B cell (primary cell): Measurements from ENCODE around the gene TFDP1. TPM values are rescaled to one million over a fixed set of nuclear protein-coding genes. Genes with fewer than 3 reads are reported as not detected.

Source experiments
- ATAC-seq: fragments of 200-7000 bp; cut with Tn5 transposase; one replicate; pipeline ENCODE4 v1.10.0; 2021; ENCODE audit warnings: low read depth, mild to moderate bottlenecking, moderate number of reproducible peaks, moderate library complexity
- CTCF ChIA-PET: fragments of 350-600 bp; sonication (Branson Sonifier 250); formaldehyde crosslinking; loops from one replicate; lab custom pipeline; 2021; ENCODE audit warnings: antibody characterized with exemption, inconsistent platforms; lab: Charles Lee
- POLR2A ChIA-PET: fragments of 350-600 bp; sonication (Branson Sonifier 250); formaldehyde crosslinking; loops from one replicate; lab custom pipeline; 2021; ENCODE audit warnings: antibody characterized with exemption; lab: Charles Lee
- DNase-seq: peaks from one replicate; pipeline ENCODE4 v3.0.0; 2013
- H2AFZ ChIP-seq: 2 replicates; pipeline ENCODE4 v1.6.1; 2012; ENCODE audit warnings: mild to moderate bottlenecking, low read depth, low read length; ENCODE audit not compliant: insufficient read depth, poor library complexity, severe bottlenecking
- H3K27ac ChIP-seq, 2 donors: 1 replicate in 1 of 2; 2 replicates in 1 of 2; pipeline ENCODE4 v1.5.1; 2012 to 2013; ENCODE audit warnings: low read length in 2 of 2, mild to moderate bottlenecking in 2 of 2, moderate library complexity in 1 of 2
- H3K27me3 ChIP-seq, 4 experiments: fragments of 200-600 bp in 1 of 4; sonication (generic) in 1 of 4; replicated peaks in 1 of 4; 1 replicate in 2 of 4; 2 replicates in 2 of 4; pipeline versions ENCODE4 v1.6.1 to v1.7.0; 2013 to 2016; ENCODE audit warnings: low read length in 3 of 4, mild to moderate bottlenecking in 2 of 4, mixed read lengths in 1 of 4, moderate library complexity in 1 of 4; ENCODE audit not compliant: insufficient read depth in 4 of 4, control insufficient read depth in 3 of 4; ENCODE audit errors: control extremely low read depth in 1 of 4
- H3K36me3 ChIP-seq, 2 experiments: replicated peaks in 1 of 2; 1 replicate in 1 of 2; 2 replicates in 1 of 2; pipeline versions ENCODE4 v1.6.1 to v1.7.1; 2013; ENCODE audit warnings: low read length in 1 of 2; ENCODE audit not compliant: insufficient read depth in 2 of 2, control insufficient read depth in 1 of 2; ENCODE audit errors: control extremely low read depth in 1 of 2, extremely low read depth in 1 of 2
- H3K4me1 ChIP-seq, 2 donors: fragments of 200-600 bp in 1 of 2; sonication (generic) in 1 of 2; 1 replicate in 1 of 2; 2 replicates in 1 of 2; pipeline versions ENCODE4 v1.5.1 to v1.6.1; 2013 to 2017; ENCODE audit warnings: low read length in 2 of 2; ENCODE audit not compliant: control insufficient read depth in 2 of 2, insufficient read depth in 2 of 2
- H3K4me2 ChIP-seq: replicated peaks from 2 replicates; pipeline ENCODE3; 2012; ENCODE audit warnings: mild to moderate bottlenecking, low read depth, low read length; ENCODE audit not compliant: poor library complexity, severe bottlenecking
- H3K4me3 ChIP-seq, 5 experiments: fragments of 200-600 bp in 1 of 5; sonication (generic) in 1 of 5; 1 replicate in 3 of 5; 2 replicates in 2 of 5; pipeline versions ENCODE4 v1.5.1 to v1.7.0; 2011 to 2016; ENCODE audit warnings: low read length in 4 of 5, mild to moderate bottlenecking in 4 of 5, low read depth in 2 of 5, control low read depth in 1 of 5, moderate library complexity in 1 of 5; ENCODE audit not compliant: insufficient read depth in 1 of 5; ENCODE audit errors: control extremely low read depth in 1 of 5, extremely low read depth in 1 of 5
- H3K79me2 ChIP-seq: fragments of 200-600 bp; sonication (generic); one replicate; pipeline ENCODE4 v1.6.0; 2016; ENCODE audit warnings: low read length; ENCODE audit not compliant: control insufficient read depth, insufficient read depth
- H3K9ac ChIP-seq: fragments of 200-600 bp; sonication (generic); 2 replicates; pipeline ENCODE4 v1.6.1; 2017; ENCODE audit warnings: mild to moderate bottlenecking, low read length, moderate library complexity
- H3K9me3 ChIP-seq, 3 donors: one replicate each; pipeline versions ENCODE4 v1.6.1 to v1.7.1; 2013; ENCODE audit warnings: low read length in 2 of 3; ENCODE audit not compliant: control insufficient read depth in 2 of 3, insufficient read depth in 1 of 3; ENCODE audit errors: control extremely low read depth in 1 of 3
- H4K20me1 ChIP-seq: 2 replicates; pipeline ENCODE4 v1.6.0; 2012; ENCODE audit warnings: mild to moderate bottlenecking, low read length; ENCODE audit not compliant: insufficient read depth, control insufficient read depth, poor library complexity, severe bottlenecking
- H3K27ac Mint-ChIP-seq: one replicate; pipeline ENCODE4 v1.8.0; 2021; ENCODE audit warnings: mixed read lengths
- H3K27me3 Mint-ChIP-seq: one replicate; pipeline ENCODE4 v1.8.0; 2021; ENCODE audit warnings: mixed read lengths
- H3K4me1 Mint-ChIP-seq: one replicate; pipeline ENCODE4 v1.8.0; 2021; ENCODE audit warnings: mixed read lengths
- H3K4me3 Mint-ChIP-seq: one replicate; pipeline ENCODE4 v1.8.0; 2021; ENCODE audit warnings: mixed read lengths
- H3K9me3 Mint-ChIP-seq: one replicate; pipeline ENCODE4 v1.8.0; 2022; ENCODE audit warnings: mixed read lengths; ENCODE audit not compliant: insufficient read depth
- EZH2 ChIP-seq: IDR thresholded peaks from 2 replicates; pipeline ENCODE4 v1.6.1; 2012; ENCODE audit warnings: borderline replicate concordance, low read depth, mild to moderate bottlenecking, moderate library complexity, low read length; ENCODE audit not compliant: insufficient read depth, poor library complexity, severe bottlenecking
- WGBS: methylation state at CpG from one replicate; pipeline ENCODE4 v1.1.5; 2013; ENCODE audit warnings: missing lambda C conversion rate; ENCODE audit not compliant: insufficient coverage; 5-methylcytosine and 5-hydroxymethylcytosine counted together
- intact Hi-C: fragments of 100-400 bp; cut with micrococcal nuclease; formaldehyde crosslinking; loops from one replicate; pipeline ENCODE4 v1.10.0; 2022
- polyA plus RNA-seq: library from polyadenylated mRNA; depleted of rRNA; stranded (reverse); fragments of >200 nt; gene quantifications from 2 replicates; pipeline ENCODE4 v1.2.3, GENCODE V29; 2012
- total RNA-seq, 2 donors: library from RNA; stranded (reverse); fragments of 120-200 nt in 1 of 2; gene quantifications; 1 replicate in 1 of 2; 2 replicates in 1 of 2; pipeline versions ENCODE4 v1.2.3 to v1.2.4, GENCODE V29; 2013 to 2022
- TF ChIP-seq, protein P1 (sequence below): fragments of 200-600 bp; IDR thresholded peaks from one replicate; pipeline ENCODE4 v1.8.0; 2022; ENCODE audit warnings: antibody characterized with exemption, mild to moderate bottlenecking

TFDP1 gene
- total and polyA plus RNA-seq, 2 donors (not counting 1 experiment from before 2014, with no cell fraction given) = 19.1 to 31.1 TPM

- Histone ChIP-seq H3K9me3 (no peaks in the 10 kb centered on the region), H3K36me3 (no peaks in the 10 kb centered on the region), H3K4me2 (no peak overlapping the region), H3K27me3 (peaks cover 0 to 5% (median 2%) of the 10 kb centered on the region in 4 experiments), H2AFZ (no peak overlapping the region), H3K4me1 (peaks cover 0 to 5% of the 10 kb centered on the region in 2 donors), H3K4me3 (no peak overlapping the region), H3K27ac (no peak overlapping the region), H3K79me2 (no peaks in the 10 kb centered on the region), H4K20me1 (no peaks in the 10 kb centered on the region), H3K9ac (no peak overlapping the region)
- ATAC-seq (no peak), DNase-seq (no peak)
- intact Hi-C loops = no loop called here
- POLR2A ChIA-PET = no interaction called here
- Mint-ChIP-seq H3K9me3 (no peaks in the 10 kb centered on the region), H3K4me3 (no peak overlapping the region), H3K27me3 (peaks cover 22% of the 10 kb centered on the region), H3K4me1 (peaks cover 3% of the 10 kb centered on the region), H3K27ac (no peak overlapping the region)
- 84% methylated on average over 17 of the region's 17 CpGs for WGBS
- CTCF ChIA-PET = interaction anchor here (0.7 kb wide), 1 partner anchor 25 kb away, joined by 3 read pairs; no protein-coding TSS in a partner anchor
- no peak for TF ChIP-seq EZH2
- TF ChIP-seq, protein P1, sequence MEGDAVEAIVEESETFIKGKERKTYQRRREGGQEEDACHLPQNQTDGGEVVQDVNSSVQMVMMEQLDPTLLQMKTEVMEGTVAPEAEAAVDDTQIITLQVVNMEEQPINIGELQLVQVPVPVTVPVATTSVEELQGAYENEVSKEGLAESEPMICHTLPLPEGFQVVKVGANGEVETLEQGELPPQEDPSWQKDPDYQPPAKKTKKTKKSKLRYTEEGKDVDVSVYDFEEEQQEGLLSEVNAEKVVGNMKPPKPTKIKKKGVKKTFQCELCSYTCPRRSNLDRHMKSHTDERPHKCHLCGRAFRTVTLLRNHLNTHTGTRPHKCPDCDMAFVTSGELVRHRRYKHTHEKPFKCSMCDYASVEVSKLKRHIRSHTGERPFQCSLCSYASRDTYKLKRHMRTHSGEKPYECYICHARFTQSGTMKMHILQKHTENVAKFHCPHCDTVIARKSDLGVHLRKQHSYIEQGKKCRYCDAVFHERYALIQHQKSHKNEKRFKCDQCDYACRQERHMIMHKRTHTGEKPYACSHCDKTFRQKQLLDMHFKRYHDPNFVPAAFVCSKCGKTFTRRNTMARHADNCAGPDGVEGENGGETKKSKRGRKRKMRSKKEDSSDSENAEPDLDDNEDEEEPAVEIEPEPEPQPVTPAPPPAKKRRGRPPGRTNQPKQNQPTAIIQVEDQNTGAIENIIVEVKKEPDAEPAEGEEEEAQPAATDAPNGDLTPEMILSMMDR = no peak
These were observed 20.1 kb upstream of the TFDP1 start for GRCh38 chr13:113564331-113565023.

DNA sequence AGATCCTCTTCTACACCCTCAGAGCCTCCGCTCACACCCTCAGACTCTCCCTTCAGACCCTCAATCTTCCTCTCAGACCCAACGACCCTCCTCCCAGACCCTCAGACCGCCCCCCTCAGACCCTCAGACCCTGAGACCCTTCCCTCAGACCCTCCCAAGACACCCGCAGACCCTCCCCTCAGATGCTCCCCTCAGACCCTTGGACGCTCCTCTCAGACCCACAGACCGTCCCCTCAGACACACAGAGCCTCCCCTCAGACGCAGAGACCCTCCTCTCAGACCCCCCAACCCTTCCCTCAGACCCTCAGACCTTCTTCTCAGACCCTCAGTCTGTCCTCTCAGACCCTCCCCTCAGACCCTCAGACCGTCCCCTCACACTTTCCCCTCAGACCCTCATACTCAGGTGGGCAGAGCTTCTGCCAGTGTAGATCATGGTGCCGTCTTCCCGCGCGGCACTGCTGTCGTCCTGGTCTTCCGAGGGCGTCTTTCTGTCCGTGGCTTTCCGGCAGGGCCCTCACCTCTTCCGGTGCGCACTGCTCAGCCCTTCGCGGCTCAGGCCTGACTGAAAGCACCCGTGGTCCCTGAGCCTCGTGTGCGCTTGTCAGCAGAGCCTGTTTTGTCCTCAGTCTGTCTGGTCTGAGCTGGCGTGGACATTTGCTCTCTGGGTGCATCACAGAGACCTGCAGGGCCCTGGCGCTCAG, 18.9 kb upstream of the TFDP1 start:
- peaks cover 25% of the 10 kb centered on the region for H3K27me3 Mint-ChIP-seq
- Histone ChIP-seq H3K4me2 (no peak overlapping the region), H2AFZ (no peak overlapping the region), H3K9ac (no peak overlapping the region), H4K20me1 (no peaks in the 10 kb centered on the region), H3K79me2 (no peaks in the 10 kb centered on the region), H3K4me3 (no peak overlapping the region), H3K36me3 (no peaks in the 10 kb centered on the region), H3K4me1 (peaks cover 0 to 5% of the 10 kb centered on the region in 2 donors), H3K9me3 (no peaks in the 10 kb centered on the region), H3K27ac (no peak overlapping the region), H3K27me3 (peaks cover 0 to 5% (median 2%) of the 10 kb centered on the region in 4 experiments)
- ChIA-PET CTCF (no interaction called here), POLR2A (no interaction called here)
- no peak overlapping the region for H3K4me3 Mint-ChIP-seq
- peaks cover 3% of the 10 kb centered on the region for H3K4me1 Mint-ChIP-seq
- WGBS = 86% methylated on average over 25 of the region's 26 CpGs
- H3K9me3 Mint-ChIP-seq = no peaks in the 10 kb centered on the region
- intact Hi-C loops = no loop called here
- ATAC-seq (no peak), DNase-seq (no peak)
- no peak overlapping the region for H3K27ac Mint-ChIP-seq
- TF ChIP-seq, protein P1 = no peak
- TF ChIP-seq EZH2 = no peak
